Activated naive CD4-positive, alpha-beta T cell treated with anti-CD3 and anti-CD28 coated beads for 36 hours (primary cell): ENCODE data around the gene SMIM13. TPM values are rescaled to one million over a fixed set of nuclear protein-coding genes. Genes with fewer than 3 reads are reported as not detected.

Experiments used
- CTCF ChIA-PET: fragments of 350-600 bp; sonication (Branson Sonifier 250); formaldehyde crosslinking; loops from one replicate; lab custom pipeline; 2021; ENCODE audit warnings: antibody characterized with exemption; lab: Charles Lee
- DNase-seq: peaks from one replicate; pipeline ENCODE4 v3.0.0-alpha.2; 2020
- H3K27ac Mint-ChIP-seq: one replicate; pipeline ENCODE4 v1.8.0; 2021; ENCODE audit warnings: mild to moderate bottlenecking, mixed read lengths
- H3K27me3 Mint-ChIP-seq: one replicate; pipeline ENCODE4 v1.8.0; 2021; ENCODE audit warnings: low read depth, mixed read lengths
- H3K36me3 Mint-ChIP-seq: one replicate; pipeline ENCODE4 v1.8.0; 2021; ENCODE audit warnings: low read depth, mixed read lengths
- H3K4me1 Mint-ChIP-seq: one replicate; pipeline ENCODE4 v1.8.0; 2021; ENCODE audit warnings: low read depth, mixed read lengths
- H3K4me3 Mint-ChIP-seq: one replicate; pipeline ENCODE4 v1.8.0; 2021; ENCODE audit warnings: mild to moderate bottlenecking, moderate library complexity, mixed read lengths
- H3K9me3 Mint-ChIP-seq: one replicate; pipeline ENCODE4 v1.8.0; 2021; ENCODE audit warnings: mixed read lengths
- intact Hi-C: fragments of 100-400 bp; cut with micrococcal nuclease; formaldehyde crosslinking; loops from one replicate; pipeline ENCODE4 v1.15.1; 2023
- total RNA-seq, 2 experiments: library from RNA; stranded (reverse); gene quantifications; one replicate each; pipeline ENCODE4 v1.2.3, GENCODE V29; 2021

SMIM13 gene
- total RNA-seq, 2 experiments from 2014 or later, result 5.7 to 7.1 TPM

- H3K27ac Mint-ChIP-seq, result no peak overlapping the region
- CTCF ChIA-PET, result interaction anchor here (0.9 to 2.1 kb wide), 7 partner anchors 10 to 587 kb away, joined by 3 to 6 read pairs (median 4); no protein-coding TSS in a partner anchor
- intact Hi-C loops, result no loop called here
- no peak for DNase-seq
- H3K4me3 Mint-ChIP-seq, result no peak overlapping the region
- H3K27me3 Mint-ChIP-seq, result peaks cover 3% of the 10 kb centered on the region
- H3K4me1 Mint-ChIP-seq, result no peaks in the 10 kb centered on the region
- no peaks in the 10 kb centered on the region for H3K9me3 Mint-ChIP-seq
- no peaks in the 10 kb centered on the region for H3K36me3 Mint-ChIP-seq
These were observed 28.0 kb upstream of the SMIM13 start for GRCh38 chr6:11065436-11066202.

- no peaks in the 10 kb centered on the region for H3K9me3 Mint-ChIP-seq
- CTCF ChIA-PET, result interaction anchor here (0.7 to 2.1 kb wide), 7 partner anchors 10 to 588 kb away, joined by 3 to 11 read pairs (median 3); no protein-coding TSS in a partner anchor
- DNase-seq, result no peak
- no peak overlapping the region for H3K4me3 Mint-ChIP-seq
- intact Hi-C loops, result no loop called here
- H3K36me3 Mint-ChIP-seq, result no peaks in the 10 kb centered on the region
- no peaks in the 10 kb centered on the region for H3K4me1 Mint-ChIP-seq
- peaks cover 3% of the 10 kb centered on the region for H3K27me3 Mint-ChIP-seq
- H3K27ac Mint-ChIP-seq, result no peak overlapping the region
These were observed 26.9 kb upstream of the SMIM13 start for GRCh38 chr6:11066505-11067347.

GRCh38 chr6:11067348-11067747 lies 26.3 kb upstream of the SMIM13 start:
- peaks cover 3% of the 10 kb centered on the region for H3K27me3 Mint-ChIP-seq
- H3K4me1 Mint-ChIP-seq, result no peaks in the 10 kb centered on the region
- no peak overlapping the region for H3K27ac Mint-ChIP-seq
- no peak for DNase-seq
- CTCF ChIA-PET, result interaction anchor here (0.7 to 2.1 kb wide), 5 partner anchors 9 to 589 kb away, joined by 3 to 11 read pairs (median 5); no protein-coding TSS in a partner anchor
- no peaks in the 10 kb centered on the region for H3K36me3 Mint-ChIP-seq
- intact Hi-C loops, result no loop called here
- H3K9me3 Mint-ChIP-seq, result no peaks in the 10 kb centered on the region
- H3K4me3 Mint-ChIP-seq, result no peak overlapping the region

GRCh38 chr6:11069760-11070159 lies 23.9 kb upstream of the SMIM13 start:
- CTCF ChIA-PET, result interaction anchor here (1.1 to 3.6 kb wide), 7 partner anchors 10 to 591 kb away, joined by 3 to 37 read pairs (median 8); no protein-coding TSS in a partner anchor
- H3K4me3 Mint-ChIP-seq, result no peak overlapping the region
- H3K9me3 Mint-ChIP-seq, result no peaks in the 10 kb centered on the region
- intact Hi-C loops, result loop anchor here (1.0 kb wide), 4 partner anchors 115 to 591 kb away; no protein-coding TSS in a partner anchor
- H3K27me3 Mint-ChIP-seq, result no peaks in the 10 kb centered on the region
- DNase-seq, result no peak
- no peaks in the 10 kb centered on the region for H3K4me1 Mint-ChIP-seq
- H3K27ac Mint-ChIP-seq, result no peak overlapping the region
- no peaks in the 10 kb centered on the region for H3K36me3 Mint-ChIP-seq

GRCh38 chr6:11072101-11072500 lies 21.5 kb upstream of the SMIM13 start:
- H3K4me3 Mint-ChIP-seq, result no peak overlapping the region
- no peak for DNase-seq
- no peaks in the 10 kb centered on the region for H3K4me1 Mint-ChIP-seq
- CTCF ChIA-PET, result interaction anchor here (0.7 kb wide), 1 partner anchor 11 kb away, joined by 6 read pairs; no protein-coding TSS in a partner anchor
- no peaks in the 10 kb centered on the region for H3K9me3 Mint-ChIP-seq
- no peaks in the 10 kb centered on the region for H3K36me3 Mint-ChIP-seq
- H3K27me3 Mint-ChIP-seq, result no peaks in the 10 kb centered on the region
- H3K27ac Mint-ChIP-seq, result no peak overlapping the region
- intact Hi-C loops, result no loop called here

GRCh38 chr6:11076540-11076939 lies 17.1 kb upstream of the SMIM13 start:
- H3K27me3 Mint-ChIP-seq, result no peaks in the 10 kb centered on the region
- CTCF ChIA-PET, result interaction anchor here (1.7 kb wide), 1 partner anchor 10 kb away, joined by 5 read pairs; no protein-coding TSS in a partner anchor
- DNase-seq, result no peak
- no peak overlapping the region for H3K27ac Mint-ChIP-seq
- H3K4me3 Mint-ChIP-seq, result no peak overlapping the region
- H3K9me3 Mint-ChIP-seq, result no peaks in the 10 kb centered on the region
- H3K36me3 Mint-ChIP-seq, result no peaks in the 10 kb centered on the region
- H3K4me1 Mint-ChIP-seq, result no peaks in the 10 kb centered on the region
- intact Hi-C loops, result no loop called here

- no peaks in the 10 kb centered on the region for H3K4me1 Mint-ChIP-seq
- CTCF ChIA-PET, result no interaction called here
- no peaks in the 10 kb centered on the region for H3K9me3 Mint-ChIP-seq
- H3K27me3 Mint-ChIP-seq, result no peaks in the 10 kb centered on the region
- H3K27ac Mint-ChIP-seq, result no peak overlapping the region
- no peak overlapping the region for H3K4me3 Mint-ChIP-seq
- no peak for DNase-seq
- no peaks in the 10 kb centered on the region for H3K36me3 Mint-ChIP-seq
- intact Hi-C loops, result no loop called here
These were observed 15.4 kb upstream of the SMIM13 start for GRCh38 chr6:11078266-11078665.

GRCh38 chr6:11080296-11080695 lies 13.3 kb upstream of the SMIM13 start:
- Mint-ChIP-seq H3K27me3 (no peaks in the 10 kb centered on the region), H3K27ac (no peak overlapping the region), H3K4me1 (no peaks in the 10 kb centered on the region), H3K36me3 (no peaks in the 10 kb centered on the region), H3K4me3 (no peak overlapping the region), H3K9me3 (no peaks in the 10 kb centered on the region)
- intact Hi-C loops, result no loop called here
- DNase-seq, result no peak
- CTCF ChIA-PET, result interaction anchor here (0.6 to 1.6 kb wide), 5 partner anchors 9 to 417 kb away, joined by 3 to 8 read pairs (median 3); partner anchors contain the start of gene SMIM13

GRCh38 chr6:11083491-11083890 lies 10.1 kb upstream of the SMIM13 start:
- Mint-ChIP-seq H3K9me3 (no peaks in the 10 kb centered on the region), H3K4me1 (no peaks in the 10 kb centered on the region), H3K27me3 (no peaks in the 10 kb centered on the region), H3K36me3 (no peaks in the 10 kb centered on the region), H3K4me3 (no peak overlapping the region), H3K27ac (no peak overlapping the region)
- CTCF ChIA-PET, result interaction anchor here (0.6 to 0.7 kb wide), 2 partner anchors 103 to 552 kb away, joined by 3 to 5 read pairs; no protein-coding TSS in a partner anchor
- intact Hi-C loops, result no loop called here
- no peak for DNase-seq

- intact Hi-C loops, result no loop called here
- Mint-ChIP-seq H3K4me1 (no peaks in the 10 kb centered on the region), H3K27me3 (no peaks in the 10 kb centered on the region), H3K36me3 (no peaks in the 10 kb centered on the region), H3K27ac (no peak overlapping the region), H3K4me3 (no peak overlapping the region), H3K9me3 (no peaks in the 10 kb centered on the region)
- DNase-seq, result no peak
- CTCF ChIA-PET, result no interaction called here
These were observed 9.7 kb upstream of the SMIM13 start for GRCh38 chr6:11083956-11084355.

- no peak for DNase-seq
- H3K4me3 Mint-ChIP-seq, result no peak overlapping the region
- H3K9me3 Mint-ChIP-seq, result no peaks in the 10 kb centered on the region
- CTCF ChIA-PET, result no interaction called here
- no peaks in the 10 kb centered on the region for H3K36me3 Mint-ChIP-seq
- H3K4me1 Mint-ChIP-seq, result no peaks in the 10 kb centered on the region
- H3K27me3 Mint-ChIP-seq, result no peaks in the 10 kb centered on the region
- no peak overlapping the region for H3K27ac Mint-ChIP-seq
- intact Hi-C loops, result no loop called here
These were observed 7.7 kb upstream of the SMIM13 start for GRCh38 chr6:11085758-11086435.
